ENCODE results near the gene MAP10.
"Not testable (repeated sequence)": the region's sequence is repeated elsewhere in the genome, so short reads cannot be mapped to it uniquely, and the experiment has no call there.

The MAP10 gene

GRCh38 chr1:232805269-232806185 lies at the start of gene MAP10:
MAP10 (plus strand) TSS chr1:232805416; CDS start chr1:232805450, 34 bp downstream.
- H3K4me3 Mint-ChIP-seq = peak within 1 kb of the TSS; percentile 82
- peaks cover 29% of the 10 kb centered on the region for H3K9me3 Mint-ChIP-seq
- peak; percentile 83 for DNase-seq
- peak within 1 kb of the TSS; percentile 85 for H3K27ac Mint-ChIP-seq
- no peaks in the 10 kb centered on the region for H3K27me3 Mint-ChIP-seq
- peaks cover 16% of the 10 kb centered on the region for H3K36me3 Mint-ChIP-seq (ENCODE audit: low read depth)
- peaks cover 18% of the 10 kb centered on the region for H3K4me1 Mint-ChIP-seq (ENCODE audit: low read depth)

GRCh38 chr1:232764458-232765251 lies 40.6 kb upstream of the MAP10 start:
- no peaks in the 10 kb centered on the region for H3K9me3 Mint-ChIP-seq
- H3K27me3 Mint-ChIP-seq = peaks cover 31% of the 10 kb centered on the region
- no peak overlapping the region for H3K4me3 Mint-ChIP-seq
- H3K27ac Mint-ChIP-seq = no peak overlapping the region
- H3K4me1 Mint-ChIP-seq (ENCODE audit: low read depth) = peaks cover 3% of the 10 kb centered on the region
- no peaks in the 10 kb centered on the region for H3K36me3 Mint-ChIP-seq (ENCODE audit: low read depth)
- DNase-seq = no peak

- Mint-ChIP-seq H3K36me3 (ENCODE audit: low read depth) (no peaks in the 10 kb centered on the region), H3K27ac (no peak overlapping the region), H3K27me3 (peaks cover 31% of the 10 kb centered on the region), H3K4me3 (no peak overlapping the region), H3K4me1 (ENCODE audit: low read depth) (peaks cover 3% of the 10 kb centered on the region), H3K9me3 (no peaks in the 10 kb centered on the region)
- no peak for DNase-seq
Measured at GRCh38 chr1:232765542-232765941, 39.7 kb upstream of the MAP10 start.

- Mint-ChIP-seq H3K9me3 (no peaks in the 10 kb centered on the region), H3K27me3 (peaks cover 31% of the 10 kb centered on the region), H3K27ac (no peak overlapping the region), H3K36me3 (ENCODE audit: low read depth) (no peaks in the 10 kb centered on the region), H3K4me1 (ENCODE audit: low read depth) (peaks cover 3% of the 10 kb centered on the region), H3K4me3 (no peak overlapping the region)
- DNase-seq = no peak
Measured at GRCh38 chr1:232766241-232766890, 38.9 kb upstream of the MAP10 start.

- peaks cover 31% of the 10 kb centered on the region for H3K27me3 Mint-ChIP-seq
- H3K36me3 Mint-ChIP-seq (ENCODE audit: low read depth) = no peaks in the 10 kb centered on the region
- peaks cover 3% of the 10 kb centered on the region for H3K4me1 Mint-ChIP-seq (ENCODE audit: low read depth)
- no peak for DNase-seq
- no peaks in the 10 kb centered on the region for H3K9me3 Mint-ChIP-seq
- H3K4me3 Mint-ChIP-seq = no peak overlapping the region
- no peak overlapping the region for H3K27ac Mint-ChIP-seq
Measured at GRCh38 chr1:232766904-232767303, 38.3 kb upstream of the MAP10 start.

- H3K9me3 Mint-ChIP-seq = no peaks in the 10 kb centered on the region
- no peak overlapping the region for H3K4me3 Mint-ChIP-seq
- H3K36me3 Mint-ChIP-seq (ENCODE audit: low read depth) = no peaks in the 10 kb centered on the region
- peaks cover 3% of the 10 kb centered on the region for H3K4me1 Mint-ChIP-seq (ENCODE audit: low read depth)
- DNase-seq = no peak
- H3K27ac Mint-ChIP-seq = no peak overlapping the region
- peaks cover 31% of the 10 kb centered on the region for H3K27me3 Mint-ChIP-seq
Measured at GRCh38 chr1:232767305-232768074, 37.7 kb upstream of the MAP10 start.

GRCh38 chr1:232768793-232769192 lies 36.4 kb upstream of the MAP10 start:
- Mint-ChIP-seq H3K27ac (no peak overlapping the region), H3K4me1 (ENCODE audit: low read depth) (peaks cover 3% of the 10 kb centered on the region), H3K27me3 (peaks cover 25% of the 10 kb centered on the region), H3K4me3 (no peak overlapping the region), H3K9me3 (no peaks in the 10 kb centered on the region), H3K36me3 (ENCODE audit: low read depth) (no peaks in the 10 kb centered on the region)
- no peak for DNase-seq

- Mint-ChIP-seq H3K27me3 (peaks cover 17% of the 10 kb centered on the region), H3K27ac (no peak overlapping the region), H3K9me3 (no peaks in the 10 kb centered on the region), H3K4me1 (ENCODE audit: low read depth) (peaks cover 3% of the 10 kb centered on the region), H3K36me3 (ENCODE audit: low read depth) (no peaks in the 10 kb centered on the region), H3K4me3 (no peak overlapping the region)
- no peak for DNase-seq
Measured at GRCh38 chr1:232769733-232770132, 35.5 kb upstream of the MAP10 start.

- H3K4me1 Mint-ChIP-seq (ENCODE audit: low read depth) = no peaks in the 10 kb centered on the region
- no peak for DNase-seq
- H3K27me3 Mint-ChIP-seq = peaks cover 11% of the 10 kb centered on the region
- H3K27ac Mint-ChIP-seq = no peak overlapping the region
- no peak overlapping the region for H3K4me3 Mint-ChIP-seq
- H3K36me3 Mint-ChIP-seq (ENCODE audit: low read depth) = no peaks in the 10 kb centered on the region
- no peaks in the 10 kb centered on the region for H3K9me3 Mint-ChIP-seq
Measured at GRCh38 chr1:232773752-232774151, 31.5 kb upstream of the MAP10 start.

- Mint-ChIP-seq H3K4me3 (no peak overlapping the region), H3K36me3 (ENCODE audit: low read depth) (no peaks in the 10 kb centered on the region), H3K27me3 (peaks cover 11% of the 10 kb centered on the region), H3K4me1 (ENCODE audit: low read depth) (no peaks in the 10 kb centered on the region), H3K27ac (no peak overlapping the region), H3K9me3 (no peaks in the 10 kb centered on the region)
- no peak for DNase-seq
Measured at GRCh38 chr1:232776526-232777106, 28.6 kb upstream of the MAP10 start.

GRCh38 chr1:232780354-232780753 lies 24.9 kb upstream of the MAP10 start:
- Mint-ChIP-seq H3K27ac (no peak overlapping the region), H3K4me3 (no peak overlapping the region), H3K4me1 (ENCODE audit: low read depth) (no peaks in the 10 kb centered on the region), H3K9me3 (no peaks in the 10 kb centered on the region), H3K36me3 (ENCODE audit: low read depth) (no peaks in the 10 kb centered on the region), H3K27me3 (peaks cover 6% of the 10 kb centered on the region)
- no peak for DNase-seq

GRCh38 chr1:232784794-232785193 lies 20.4 kb upstream of the MAP10 start:
- Mint-ChIP-seq H3K27ac (no peak overlapping the region), H3K9me3 (no peaks in the 10 kb centered on the region), H3K36me3 (ENCODE audit: low read depth) (no peaks in the 10 kb centered on the region), H3K4me1 (ENCODE audit: low read depth) (peaks cover 6% of the 10 kb centered on the region), H3K4me3 (no peak overlapping the region), H3K27me3 (peaks cover 3% of the 10 kb centered on the region)
- no peak for DNase-seq

GRCh38 chr1:232785630-232786029 lies 19.6 kb upstream of the MAP10 start:
- H3K4me1 Mint-ChIP-seq (ENCODE audit: low read depth); H3K27me3 Mint-ChIP-seq; H3K9me3 Mint-ChIP-seq; H3K36me3 Mint-ChIP-seq (ENCODE audit: low read depth); H3K27ac Mint-ChIP-seq; H3K4me3 Mint-ChIP-seq; DNase-seq: not testable (repeated sequence)
